ENCODE results near the gene NRARP. TPM values are rescaled to one million over a fixed set of nuclear protein-coding genes. Genes with fewer than 3 reads are reported as not detected.
A peak's percentile ranks its signal among the peaks of the same experiment; 100 is the strongest.

The NRARP gene
- total RNA-seq, 6 experiments from 2014 or later: 0.57 to 2.3 (median 0.98) TPM

DNA sequence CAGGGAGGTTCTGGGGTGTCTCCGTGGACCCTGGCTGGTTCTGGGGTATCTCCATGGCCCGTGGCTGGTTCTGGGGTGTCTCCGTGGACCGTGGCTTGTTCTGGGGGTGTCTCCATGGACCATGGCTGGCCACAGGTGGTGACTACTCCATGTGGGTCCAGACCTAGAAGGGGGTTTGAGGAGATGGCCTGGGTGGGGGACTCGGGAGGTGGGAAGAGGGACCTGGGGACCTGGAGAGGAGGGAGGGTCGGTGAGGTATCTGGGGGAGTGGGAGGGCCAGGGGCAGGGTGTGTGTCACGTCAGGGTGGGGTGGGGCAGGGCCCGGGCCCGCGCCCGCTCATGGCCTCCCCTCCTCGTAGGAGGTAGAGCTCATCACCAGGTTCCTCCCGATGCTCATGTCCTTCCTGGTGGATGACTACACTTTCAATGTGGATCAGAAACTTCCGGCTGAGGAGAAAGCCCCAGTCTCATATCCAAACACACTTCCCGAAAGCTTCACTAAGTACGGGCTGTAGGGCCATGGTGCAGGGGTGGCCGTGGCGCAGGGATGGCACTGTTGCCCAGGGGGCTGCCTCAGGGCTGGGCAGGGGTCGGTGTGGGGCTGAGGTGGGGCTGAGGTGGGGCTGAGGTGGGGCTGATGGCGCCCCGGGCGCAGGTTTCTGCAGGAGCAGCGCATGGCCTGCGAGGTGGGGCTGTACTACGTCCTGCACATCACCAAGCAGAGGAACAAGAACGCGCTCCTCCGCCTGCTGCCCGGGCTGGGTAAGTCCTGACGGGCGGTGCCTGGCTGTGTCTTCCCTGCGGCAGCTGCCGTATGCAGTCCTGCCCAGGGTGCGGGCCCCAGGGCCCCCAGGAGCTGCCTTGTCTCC, 35.3 kb downstream of the NRARP start:
- H3K36me3 ChIP-seq: peaks cover 0 to 13% (median 2%) of the 10 kb centered on the region in 4 donors
- TF ChIP-seq, protein P1, sequence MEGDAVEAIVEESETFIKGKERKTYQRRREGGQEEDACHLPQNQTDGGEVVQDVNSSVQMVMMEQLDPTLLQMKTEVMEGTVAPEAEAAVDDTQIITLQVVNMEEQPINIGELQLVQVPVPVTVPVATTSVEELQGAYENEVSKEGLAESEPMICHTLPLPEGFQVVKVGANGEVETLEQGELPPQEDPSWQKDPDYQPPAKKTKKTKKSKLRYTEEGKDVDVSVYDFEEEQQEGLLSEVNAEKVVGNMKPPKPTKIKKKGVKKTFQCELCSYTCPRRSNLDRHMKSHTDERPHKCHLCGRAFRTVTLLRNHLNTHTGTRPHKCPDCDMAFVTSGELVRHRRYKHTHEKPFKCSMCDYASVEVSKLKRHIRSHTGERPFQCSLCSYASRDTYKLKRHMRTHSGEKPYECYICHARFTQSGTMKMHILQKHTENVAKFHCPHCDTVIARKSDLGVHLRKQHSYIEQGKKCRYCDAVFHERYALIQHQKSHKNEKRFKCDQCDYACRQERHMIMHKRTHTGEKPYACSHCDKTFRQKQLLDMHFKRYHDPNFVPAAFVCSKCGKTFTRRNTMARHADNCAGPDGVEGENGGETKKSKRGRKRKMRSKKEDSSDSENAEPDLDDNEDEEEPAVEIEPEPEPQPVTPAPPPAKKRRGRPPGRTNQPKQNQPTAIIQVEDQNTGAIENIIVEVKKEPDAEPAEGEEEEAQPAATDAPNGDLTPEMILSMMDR (IDR thresholded peaks at IDR 0.05): no peak
- no peak for TF ChIP-seq POLR2A (IDR thresholded peaks at IDR 0.05)
- H3K27me3 ChIP-seq: no peaks in the 10 kb centered on the region
- WGBS (ENCODE audit: insufficient coverage, low coverage, low lambda C conversion rate, missing lambda C conversion rate): 33% methylated on average over 3 of the region's 34 CpGs
- ATAC-seq: no peak
- no peak overlapping the region for H3K27ac ChIP-seq
- no peak overlapping the region for H3K4me3 ChIP-seq
- peak in 1 of 3 donors; percentile 45 for DNase-seq
- intact Hi-C loops (cut with DNase I): no loop called here
- peaks cover 0 to 23% (median 12%) of the 10 kb centered on the region in 4 donors for H3K4me1 ChIP-seq
- H3K9me3 ChIP-seq: no peaks in the 10 kb centered on the region

DNA sequence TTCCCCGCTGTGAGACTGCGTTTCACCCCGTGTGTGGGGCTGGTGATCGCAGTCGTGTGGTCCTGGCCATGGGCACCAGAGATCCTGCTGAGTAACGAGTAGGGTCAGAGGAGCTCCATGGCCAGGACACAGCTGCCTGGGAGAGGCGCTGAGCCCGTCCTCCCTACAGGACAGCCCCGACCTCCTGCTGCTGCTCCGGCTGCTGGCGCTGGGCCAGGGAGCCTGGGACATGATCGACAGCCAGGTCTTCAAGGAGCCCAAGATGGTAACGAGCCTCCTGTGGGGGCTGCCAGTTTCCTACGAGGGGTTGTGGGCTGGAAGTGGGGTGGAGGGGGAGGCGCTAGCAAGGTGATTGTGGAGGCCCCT, 35.9 kb downstream of the NRARP start:
- no peak overlapping the region for H3K27ac ChIP-seq
- 100% methylated on average over 1 of the region's 15 CpGs for WGBS (ENCODE audit: insufficient coverage, low coverage, low lambda C conversion rate, missing lambda C conversion rate)
- DNase-seq: peak in 2 of 3 donors; percentile 26 to 49

DNA sequence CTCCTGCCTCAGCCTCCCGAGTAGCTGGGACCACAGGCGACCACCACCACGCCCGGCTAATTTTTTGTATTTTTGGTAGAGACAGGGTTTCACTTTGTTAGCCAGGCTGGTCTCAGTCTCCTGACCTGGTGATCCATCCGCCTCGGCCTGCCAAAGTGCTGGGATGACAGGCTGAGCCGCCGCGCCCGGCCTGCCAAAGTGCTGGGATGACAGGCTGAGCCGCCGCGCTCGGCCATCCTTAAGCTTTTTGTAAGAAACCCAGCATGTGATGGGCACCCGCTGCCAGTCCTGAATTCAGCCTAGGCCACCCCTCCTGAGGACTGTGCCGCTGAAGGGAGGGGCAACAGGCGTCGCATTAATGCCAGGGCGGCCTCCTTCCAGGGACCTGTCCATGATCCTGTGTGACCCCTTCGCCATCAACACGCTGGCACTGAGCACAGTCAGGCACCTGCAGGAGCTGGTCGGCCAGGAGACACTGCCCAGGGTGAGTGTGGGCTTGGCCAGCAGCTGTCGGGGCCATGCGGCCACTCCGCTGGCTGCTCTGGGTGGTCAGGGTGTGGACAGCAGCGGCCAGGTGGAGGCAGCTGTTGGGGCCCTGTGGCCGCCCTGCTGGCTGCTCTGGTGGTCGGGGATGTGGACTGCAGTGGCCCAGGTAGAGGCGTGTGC, 36.4 kb downstream of the NRARP start:
- ATAC-seq (no peak), DNase-seq (peak in 1 of 3 donors; percentile 45)
- intact Hi-C loops (cut with DNase I): no loop called here
- TF ChIP-seq, protein P1 (IDR thresholded peaks at IDR 0.05): no peak
- no peak for TF ChIP-seq POLR2A (IDR thresholded peaks at IDR 0.05)
- Histone ChIP-seq H3K9me3 (no peaks in the 10 kb centered on the region), H3K27me3 (no peaks in the 10 kb centered on the region), H3K27ac (no peak overlapping the region), H3K4me3 (no peak overlapping the region), H3K4me1 (peaks cover 0 to 23% (median 12%) of the 10 kb centered on the region in 4 donors), H3K36me3 (peaks cover 0 to 13% (median 2%) of the 10 kb centered on the region in 4 donors)
- WGBS (ENCODE audit: insufficient coverage, low coverage, low lambda C conversion rate, missing lambda C conversion rate): 84% methylated on average over 7 of the region's 29 CpGs

More for the DNA sequence above, 35.9 kb downstream of the NRARP start:
- TF ChIP-seq, protein P1 (IDR thresholded peaks at IDR 0.05): no peak
- TF ChIP-seq POLR2A (IDR thresholded peaks at IDR 0.05): no peak
- Histone ChIP-seq H3K27me3 (no peaks in the 10 kb centered on the region), H3K36me3 (peaks cover 0 to 13% (median 2%) of the 10 kb centered on the region in 4 donors), H3K4me3 (no peak overlapping the region), H3K4me1 (peaks cover 0 to 23% (median 12%) of the 10 kb centered on the region in 4 donors), H3K9me3 (no peaks in the 10 kb centered on the region)
- no peak for ATAC-seq
- intact Hi-C loops (cut with DNase I): no loop called here

DNA sequence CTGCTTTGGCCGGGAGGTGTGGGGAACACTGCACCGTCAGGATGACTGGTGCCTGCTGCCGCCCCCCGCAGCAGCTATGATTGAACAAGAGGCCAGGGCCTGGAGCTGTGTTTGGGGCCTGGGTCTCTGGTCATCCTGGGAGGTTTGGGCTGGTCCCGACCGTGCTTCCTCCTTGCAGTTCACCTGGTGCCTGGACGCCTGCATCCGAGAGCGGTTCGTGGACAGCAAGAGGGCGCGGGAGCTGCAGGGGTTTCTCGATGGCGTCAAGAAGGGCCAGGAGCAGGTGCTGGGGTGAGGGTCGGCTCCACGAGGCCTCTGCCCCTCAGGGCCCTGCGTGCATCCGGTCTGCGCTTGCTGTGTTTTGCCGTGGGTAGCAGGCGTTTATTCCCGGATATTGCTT, 38.0 kb downstream of the NRARP start:
- ATAC-seq: no peak
- no peaks in the 10 kb centered on the region for H3K27me3 ChIP-seq
- H3K9me3 ChIP-seq: no peaks in the 10 kb centered on the region
- peaks cover 0 to 16% (median 2%) of the 10 kb centered on the region in 4 donors for H3K36me3 ChIP-seq
- DNase-seq: peak in 1 of 3 donors; percentile 51
- no peak for TF ChIP-seq POLR2A (IDR thresholded peaks at IDR 0.05)
- TF ChIP-seq, protein P1 (IDR thresholded peaks at IDR 0.05): no peak
- no CpG with 5 or more reads among the region's 22 CpGs for WGBS (ENCODE audit: insufficient coverage, low coverage, low lambda C conversion rate, missing lambda C conversion rate)
- no peak overlapping the region for H3K27ac ChIP-seq
- intact Hi-C loops (cut with DNase I): no loop called here
- no peak overlapping the region for H3K4me3 ChIP-seq
- H3K4me1 ChIP-seq: peaks cover 0 to 15% (median 4%) of the 10 kb centered on the region in 4 donors
